GM12872 (cell line): ENCODE measurements around the gene ADCY3.

Experiments used
- CTCF ChIP-seq: IDR thresholded peaks from 3 replicates; pipeline ENCODE4 v1.5.1; 2011; ENCODE audit warnings: low read depth, mild to moderate bottlenecking, low read length, moderate library complexity; ENCODE audit not compliant: insufficient read depth

ADCY3 gene

GRCh38 chr2:24939353-24939752 lies 19.3 kb upstream of the ADCY3 start:
- no peak for TF ChIP-seq CTCF

- TF ChIP-seq CTCF = no peak
Measured at GRCh38 chr2:24937236-24937635, 17.2 kb upstream of the ADCY3 start.

GRCh38 chr2:24935145-24935544 lies 15.1 kb upstream of the ADCY3 start:
- TF ChIP-seq CTCF = no peak

GRCh38 chr2:24932715-24933114 lies 12.7 kb upstream of the ADCY3 start:
- TF ChIP-seq CTCF = no peak

GRCh38 chr2:24930768-24931167 lies 10.7 kb upstream of the ADCY3 start:
- no peak for TF ChIP-seq CTCF

GRCh38 chr2:24929230-24929629 lies 9.2 kb upstream of the ADCY3 start:
- TF ChIP-seq CTCF = no peak

- TF ChIP-seq CTCF = no peak
Measured at GRCh38 chr2:24928036-24928435, 8.0 kb upstream of the ADCY3 start.
